Fibroblast of skin of scalp (primary cell): ENCODE results near the gene COX5A.
"Not testable (repeated sequence)": the region's sequence is repeated elsewhere in the genome, so short reads cannot be mapped to it uniquely, and the experiment has no call there.

ENCODE experiments used
- DNase-seq: peaks from one replicate; pipeline ENCODE4 v3.0.0-alpha.2; 2013

Gene COX5A

DNA sequence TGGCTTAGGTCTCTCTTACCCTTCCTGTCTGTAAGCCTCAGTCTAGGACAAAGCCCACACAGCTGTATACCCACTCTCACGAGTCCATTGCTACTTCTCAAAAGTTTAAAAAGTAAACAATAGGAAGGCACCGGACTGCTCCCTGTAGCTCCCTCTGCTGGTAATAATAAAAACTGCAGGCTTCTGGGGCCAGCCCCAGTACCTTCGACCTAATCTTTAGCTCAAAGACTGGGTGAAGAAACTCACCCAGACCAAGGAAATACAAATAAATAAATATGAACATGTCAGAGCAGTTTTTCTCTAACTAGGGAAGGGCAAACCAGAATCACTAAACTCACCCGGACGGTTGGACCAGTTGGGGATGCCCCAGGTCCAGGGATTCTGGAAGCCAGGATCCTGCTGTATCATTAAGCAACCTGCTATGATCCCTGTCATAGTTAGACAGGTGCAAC, 36.2 kb downstream of the COX5A start:
- peak; percentile 51 for DNase-seq

DNA sequence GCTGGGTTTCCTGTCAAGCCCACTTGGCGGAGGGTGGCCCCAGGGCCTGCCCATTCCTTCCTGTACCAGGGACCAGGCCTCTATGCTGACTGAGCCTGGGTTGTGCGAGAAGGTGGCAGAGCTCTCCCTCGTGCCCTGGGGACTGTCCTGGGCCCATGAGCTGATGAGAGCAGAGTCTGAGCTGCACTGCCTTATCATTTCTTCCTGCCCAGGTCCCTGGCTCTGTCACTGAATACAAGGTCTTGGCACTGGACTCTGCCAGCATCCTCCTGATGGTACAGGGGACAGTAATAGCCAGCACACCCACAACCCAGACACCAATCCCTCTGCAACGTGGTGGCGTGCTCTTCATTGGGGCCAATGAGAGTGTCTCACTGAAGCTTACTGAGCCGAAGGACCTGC, 40.6 kb downstream of the COX5A start:
- no peak for DNase-seq

DNA sequence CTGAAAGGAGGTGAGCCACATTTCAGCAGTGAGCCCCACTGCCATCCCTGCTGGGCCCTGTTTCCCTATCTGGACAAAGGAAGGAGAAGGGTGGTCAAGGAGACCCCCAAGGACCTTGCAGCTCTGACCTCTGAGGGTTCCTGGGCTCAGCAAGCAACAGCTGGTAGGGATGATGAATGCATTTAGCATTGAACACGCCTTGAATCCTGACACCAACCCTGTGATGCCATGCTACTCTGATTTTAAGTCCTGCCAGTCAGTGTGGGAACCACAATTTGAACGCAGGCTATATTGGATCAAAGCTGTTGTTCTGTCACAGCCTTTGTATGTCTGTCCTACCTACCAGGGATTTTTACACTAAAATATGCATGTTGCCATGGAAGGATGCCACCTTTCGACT, 41.6 kb downstream of the COX5A start:
- no peak for DNase-seq

DNA sequence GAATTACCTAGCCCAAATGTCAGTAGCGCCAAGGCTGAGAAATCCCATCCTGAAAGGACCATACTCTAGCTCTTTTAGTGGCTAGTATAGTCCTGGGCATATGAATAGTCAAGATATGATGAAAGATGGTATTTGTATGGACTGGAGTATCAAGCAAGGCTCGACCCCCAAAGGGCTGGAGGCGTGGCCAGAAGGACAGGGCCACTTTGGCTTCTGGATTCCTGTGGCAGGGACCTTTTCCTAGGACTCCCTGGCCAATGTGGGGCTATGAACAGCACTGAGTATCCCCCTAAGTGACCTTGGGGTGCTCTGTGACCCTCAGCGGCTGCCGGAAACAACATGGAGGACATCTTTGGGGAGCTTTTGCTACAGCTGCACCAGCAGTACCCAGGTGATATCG, 42.0 kb downstream of the COX5A start:
- no peak for DNase-seq

DNA sequence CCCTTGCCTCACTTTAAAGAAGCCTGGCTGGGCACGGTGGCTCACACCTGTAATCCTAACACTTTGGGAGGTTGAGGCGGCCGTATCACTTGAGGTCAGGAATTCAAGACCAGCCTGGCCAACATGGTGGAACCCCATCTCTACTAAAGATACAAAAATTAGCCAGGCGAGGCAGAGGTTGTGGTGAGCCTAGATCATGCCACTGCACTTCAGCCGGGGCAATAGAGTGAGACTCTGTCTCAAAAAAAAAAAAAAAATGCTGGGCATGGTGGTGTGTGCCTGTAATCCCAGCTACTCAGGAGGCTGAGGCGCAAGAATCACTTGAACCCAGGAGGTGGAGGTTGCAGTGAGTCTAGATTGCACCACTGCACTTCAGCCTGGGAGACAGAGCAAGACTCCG, 43.5 kb downstream of the COX5A start:
- DNase-seq, result not testable (repeated sequence)

DNA sequence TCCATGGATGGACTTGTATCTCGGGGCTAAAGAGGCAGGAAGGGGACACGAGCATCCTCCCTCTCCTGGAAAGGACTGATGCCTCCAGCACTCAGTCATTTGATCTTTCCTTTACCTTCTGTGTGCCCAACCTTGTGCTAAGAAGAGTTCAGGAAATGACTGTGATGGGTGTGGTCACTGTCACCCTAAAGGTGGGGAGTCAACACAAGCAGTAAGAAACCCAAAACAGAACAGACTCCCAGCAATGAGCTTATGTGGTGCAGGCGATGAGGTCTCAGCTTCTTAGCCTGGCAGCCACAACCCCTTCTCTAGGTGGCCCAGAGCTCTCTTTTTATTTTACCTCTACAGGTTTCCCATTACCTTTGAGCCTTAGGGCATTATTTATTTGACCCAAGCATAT, 44.2 kb downstream of the COX5A start:
- no peak for DNase-seq

DNA sequence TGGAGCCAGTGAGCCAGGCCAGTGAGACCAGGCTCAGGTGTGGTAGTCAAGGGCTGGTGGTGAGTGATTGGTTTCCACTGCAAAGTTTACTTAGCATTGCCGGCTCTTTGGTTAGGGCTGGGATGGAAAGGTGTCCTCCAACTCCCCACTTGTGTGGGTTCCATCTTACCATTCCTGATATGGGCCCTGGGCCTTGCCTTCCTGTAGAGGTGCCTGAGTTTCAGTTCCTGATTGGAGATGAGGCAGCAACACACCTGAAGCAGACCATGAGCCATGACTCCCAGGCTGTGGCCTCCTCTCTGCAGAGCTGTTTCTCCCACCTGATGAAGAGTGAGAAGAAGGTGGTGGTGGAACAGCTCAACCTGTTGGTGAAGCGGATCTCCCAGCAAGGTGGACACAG, 44.9 kb downstream of the COX5A start:
- no peak for DNase-seq

DNA sequence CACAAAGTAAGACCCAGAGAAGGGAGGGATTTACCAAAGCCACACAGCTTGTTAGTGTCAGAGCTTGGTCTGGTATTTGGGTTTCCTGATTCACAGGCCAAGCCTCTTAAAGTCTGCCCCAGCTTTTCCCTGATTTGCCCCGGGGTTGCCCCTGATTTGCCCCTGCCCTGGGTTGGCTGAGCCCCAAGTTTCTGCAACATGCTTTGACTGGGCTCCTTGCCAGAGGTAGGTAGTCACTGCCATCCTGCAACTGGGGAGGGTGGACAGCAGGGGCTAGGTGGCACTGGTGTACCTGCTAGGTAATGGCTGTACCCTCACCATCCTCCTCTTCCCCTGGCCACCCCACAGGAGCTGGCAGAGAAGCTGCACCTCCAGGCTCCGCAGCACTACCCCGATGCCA, 45.6 kb downstream of the COX5A start:
- DNase-seq, result no peak

DNA sequence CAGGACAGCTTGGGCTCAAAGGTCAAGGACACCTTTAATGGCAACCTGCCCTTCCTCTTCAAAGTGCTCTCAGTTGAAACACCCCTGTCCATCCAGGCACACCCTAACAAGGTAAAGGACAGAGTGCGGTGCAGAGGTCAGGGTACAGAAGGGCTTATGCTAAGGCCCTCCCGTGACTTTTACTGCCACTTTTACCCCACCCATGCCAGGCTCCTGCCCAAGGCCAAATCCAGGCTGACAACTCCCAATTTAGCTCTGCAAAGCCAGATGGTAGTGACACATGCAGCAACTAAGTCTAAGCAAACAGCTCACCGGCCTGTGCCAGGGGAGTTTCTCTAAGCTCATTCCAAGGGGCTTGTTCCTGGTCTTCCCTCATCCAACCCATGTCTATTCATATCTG, 46.4 kb downstream of the COX5A start:
- no peak for DNase-seq

DNA sequence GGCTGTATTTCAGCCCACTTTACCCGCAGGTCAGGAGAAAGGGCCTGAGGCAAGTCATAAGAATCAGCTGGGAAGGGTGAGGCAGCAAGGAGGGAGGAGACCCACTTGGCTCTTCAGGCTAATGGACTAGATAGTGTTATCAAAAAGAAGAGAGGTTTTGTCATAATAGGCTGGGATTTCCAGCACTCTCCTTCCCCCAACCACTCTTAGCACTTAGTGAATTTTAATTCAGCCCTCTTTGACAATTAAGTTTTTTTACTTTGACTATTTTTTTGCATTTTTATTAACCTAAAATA, 47.3 kb downstream of the COX5A start:
- DNase-seq, result no peak

DNA sequence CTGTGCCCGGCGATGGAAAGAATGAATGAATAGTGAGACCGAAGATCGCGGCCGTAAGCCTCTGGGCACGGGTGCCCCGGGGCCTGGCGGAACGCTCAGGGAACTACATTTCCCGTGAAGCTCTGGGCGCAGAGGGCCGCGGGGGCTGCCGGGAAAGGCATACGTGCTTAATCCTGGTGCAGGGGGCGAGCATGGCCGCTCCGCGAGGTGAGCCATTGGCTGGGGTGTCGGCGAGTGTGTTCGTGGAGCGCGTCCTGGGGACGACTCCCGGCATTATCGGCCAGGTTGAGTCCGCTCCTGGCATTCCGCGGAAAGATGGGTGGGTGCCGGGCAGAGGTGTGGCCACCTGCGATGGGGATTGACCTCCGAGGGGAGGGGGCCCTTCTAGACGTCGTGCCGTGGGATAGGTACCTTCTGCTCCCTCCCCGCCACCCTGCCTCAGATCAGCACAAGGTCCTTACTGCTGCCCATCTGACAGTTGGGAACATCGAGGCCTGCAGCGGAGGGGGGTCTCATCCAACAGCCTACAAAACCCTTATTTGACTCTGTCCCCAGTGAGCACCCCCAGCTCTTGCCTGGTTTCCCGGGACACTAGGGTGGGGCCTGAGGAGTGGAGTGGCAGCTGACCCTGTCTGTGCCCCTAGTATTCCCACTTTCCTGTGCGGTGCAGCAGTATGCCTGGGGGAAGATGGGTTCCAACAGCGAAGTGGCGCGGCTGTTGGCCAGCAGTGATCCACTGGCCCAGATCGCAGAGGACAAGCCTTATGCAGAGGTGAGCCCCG, 47.8 kb downstream of the COX5A start, which contains the start of gene MPI:
Gene MPI (plus strand): TSS at position 160 of the 782 bp plus-strand sequence. CDS start 32 bp downstream, at position 192.
- DNase-seq, result peak; percentile 81

DNA sequence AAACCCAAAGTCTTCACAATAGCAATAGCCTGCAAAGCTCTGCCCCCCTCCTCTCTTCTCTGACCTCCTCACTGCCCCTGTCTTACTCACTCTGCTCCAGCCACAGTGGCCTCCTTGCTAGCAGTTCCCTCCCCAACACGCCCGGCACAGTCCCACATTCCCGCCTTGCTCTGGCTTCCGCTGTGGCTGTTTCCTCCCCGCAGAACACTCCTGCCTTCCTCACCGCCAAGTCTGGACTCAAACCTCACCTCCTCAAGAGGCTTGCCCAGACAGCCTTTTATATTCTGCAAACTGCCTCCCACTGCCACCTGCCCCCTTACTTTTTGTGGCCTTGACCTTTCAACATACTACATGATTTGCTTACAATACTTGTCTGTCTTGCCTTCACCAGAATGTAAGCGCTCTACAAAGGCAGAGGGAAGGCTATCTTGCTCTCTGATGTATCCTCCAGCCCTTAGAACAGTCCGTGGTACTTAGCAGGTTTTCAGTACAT, 48.4 kb downstream of the COX5A start:
- DNase-seq, result peak; percentile 50

DNA sequence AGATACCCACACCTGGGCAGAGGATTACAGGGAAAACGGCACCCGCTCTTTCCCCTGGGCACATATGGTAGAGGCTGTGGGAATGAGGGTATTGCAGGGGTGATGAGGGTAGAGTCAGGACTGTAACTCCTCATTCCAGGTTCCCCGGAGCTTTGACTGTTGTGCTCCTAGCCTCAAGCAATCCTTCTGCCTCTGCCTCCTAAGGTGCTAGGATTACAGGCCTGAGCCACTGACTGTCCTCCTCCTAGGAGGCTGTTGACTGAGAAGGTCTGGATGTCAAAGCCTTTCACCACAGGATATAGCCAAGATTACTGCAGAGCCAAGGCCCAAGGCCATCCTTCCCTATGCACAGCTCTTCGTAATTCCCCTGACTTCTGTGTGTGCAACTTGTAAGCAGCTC, 49.2 kb downstream of the COX5A start:
- DNase-seq, result no peak

DNA sequence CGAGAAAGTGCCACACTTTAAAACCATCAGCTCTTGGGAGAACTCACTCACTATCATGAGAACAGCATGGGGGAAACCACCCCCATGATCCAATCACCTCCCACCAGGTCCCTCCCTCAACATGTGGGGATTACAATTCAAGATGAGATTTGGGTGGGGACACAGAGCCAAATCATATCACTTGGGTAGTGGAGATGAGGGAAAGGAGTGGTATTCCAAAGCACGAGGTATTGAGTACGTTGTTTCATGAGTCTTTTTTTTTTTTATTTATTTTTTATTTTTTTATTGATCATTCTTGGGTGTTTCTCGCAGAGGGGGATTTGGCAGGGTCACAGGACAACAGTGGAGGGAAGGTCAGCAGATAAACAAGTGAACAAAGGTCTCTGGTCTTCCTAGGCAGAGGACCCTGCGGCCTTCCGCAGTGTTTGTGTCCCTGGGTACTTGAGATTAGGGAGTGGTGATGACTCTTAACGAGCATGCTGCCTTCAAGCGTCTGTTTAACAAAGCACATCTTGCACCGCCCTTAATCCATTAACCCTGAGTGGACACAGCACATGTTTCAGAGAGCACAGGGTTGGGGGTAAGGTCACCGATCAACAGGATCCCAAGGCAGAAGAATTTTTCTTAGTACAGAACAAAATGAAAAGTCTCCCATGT, 50.2 kb downstream of the COX5A start:
- DNase-seq, result not testable (repeated sequence)

DNA sequence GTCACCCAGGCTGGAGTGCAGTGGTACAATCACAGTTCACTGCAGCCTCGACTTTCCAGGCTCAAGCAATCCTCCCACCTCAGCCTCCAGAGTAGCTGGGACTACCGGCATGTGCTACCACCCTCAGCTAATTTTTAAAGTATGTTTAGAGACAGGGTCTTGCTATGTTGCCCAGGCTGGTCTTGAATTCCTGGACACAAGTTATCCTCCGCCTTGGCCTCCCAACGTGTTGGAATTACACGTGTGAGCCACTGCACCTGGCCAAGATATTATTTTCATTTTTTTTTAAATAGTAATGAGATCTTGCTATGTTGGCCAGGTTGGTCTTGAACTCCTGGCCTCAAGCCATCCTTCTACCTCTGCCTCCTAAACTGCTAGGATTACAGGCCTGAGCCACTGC, 52.4 kb downstream of the COX5A start:
- no peak for DNase-seq

DNA sequence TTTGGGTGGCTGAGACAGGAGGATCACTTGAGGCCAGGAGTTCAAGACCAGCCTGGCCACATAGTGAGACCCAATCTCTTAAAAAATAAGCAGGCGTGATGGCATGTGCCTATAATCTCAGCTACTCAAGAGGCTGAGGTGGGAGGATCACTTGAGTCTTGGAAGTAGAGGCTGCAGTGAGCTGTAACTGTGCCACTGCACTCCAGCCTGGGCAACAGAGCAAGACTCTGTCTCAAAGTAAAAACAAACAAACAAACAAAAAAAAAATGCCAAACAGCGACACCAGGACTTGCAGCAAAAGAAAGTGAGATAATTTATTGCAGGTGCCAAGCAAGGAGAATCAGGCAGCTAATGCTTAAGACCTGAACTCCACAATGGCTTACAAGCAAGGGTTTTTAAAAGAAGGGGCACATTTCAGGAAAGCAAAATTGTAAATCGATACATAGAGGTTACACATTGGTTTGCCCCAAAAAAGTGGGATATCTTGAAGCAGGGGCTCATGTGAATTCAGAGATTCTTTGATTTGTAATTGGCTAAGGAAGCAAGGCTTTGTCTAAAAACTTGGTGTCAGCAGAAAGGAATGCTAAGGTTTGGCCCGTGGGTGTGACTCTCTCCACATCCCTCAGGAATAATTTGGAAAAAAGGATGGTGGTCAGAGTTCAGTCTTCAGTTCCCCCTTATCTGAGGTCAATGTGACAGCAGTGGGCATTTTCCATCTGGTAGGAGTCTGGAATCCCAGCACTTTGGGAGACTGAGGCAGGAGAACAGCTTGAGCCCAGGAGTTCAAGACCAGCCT, 53.2 kb downstream of the COX5A start:
- DNase-seq, result peak; percentile 16

DNA sequence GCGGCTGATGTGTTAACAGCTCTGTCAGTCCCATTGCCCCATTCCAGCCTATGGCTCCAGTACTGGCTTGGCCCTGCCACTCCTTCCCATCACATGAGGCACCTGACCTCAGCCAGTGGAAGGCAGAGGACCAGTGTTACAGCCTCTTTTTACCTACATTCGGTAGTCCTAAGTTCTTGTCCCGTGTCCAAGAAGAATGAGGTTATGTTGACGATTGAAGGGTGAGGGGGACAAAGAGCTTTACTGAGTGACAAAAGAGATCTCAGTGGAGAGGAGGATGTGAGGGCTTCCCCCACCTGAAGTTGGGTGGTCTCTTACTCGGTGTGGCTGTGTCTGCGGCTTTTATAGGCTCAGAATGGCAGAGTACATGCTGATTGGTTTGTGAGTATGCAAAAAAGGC, 55.3 kb downstream of the COX5A start:
- DNase-seq, result no peak

DNA sequence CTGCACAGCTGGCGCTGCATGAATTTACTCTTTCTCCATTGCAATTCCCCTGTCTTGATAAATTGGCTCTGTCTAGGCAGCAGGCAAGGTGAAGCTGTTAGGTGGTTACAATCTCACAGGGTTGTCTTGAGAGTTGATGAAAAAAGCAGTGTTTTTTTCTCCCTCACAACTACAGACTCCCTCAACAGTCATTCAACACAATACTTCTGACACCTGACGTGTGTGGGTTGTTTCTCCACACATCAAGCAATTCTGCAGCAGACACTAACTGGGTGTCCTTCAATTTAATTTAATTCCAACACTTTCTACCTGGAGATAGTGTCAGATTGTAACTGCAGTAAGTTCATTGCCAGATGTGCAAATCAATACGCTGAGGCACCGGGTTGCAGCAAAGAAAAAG, 59.6 kb downstream of the COX5A start:
- DNase-seq, result no peak

DNA sequence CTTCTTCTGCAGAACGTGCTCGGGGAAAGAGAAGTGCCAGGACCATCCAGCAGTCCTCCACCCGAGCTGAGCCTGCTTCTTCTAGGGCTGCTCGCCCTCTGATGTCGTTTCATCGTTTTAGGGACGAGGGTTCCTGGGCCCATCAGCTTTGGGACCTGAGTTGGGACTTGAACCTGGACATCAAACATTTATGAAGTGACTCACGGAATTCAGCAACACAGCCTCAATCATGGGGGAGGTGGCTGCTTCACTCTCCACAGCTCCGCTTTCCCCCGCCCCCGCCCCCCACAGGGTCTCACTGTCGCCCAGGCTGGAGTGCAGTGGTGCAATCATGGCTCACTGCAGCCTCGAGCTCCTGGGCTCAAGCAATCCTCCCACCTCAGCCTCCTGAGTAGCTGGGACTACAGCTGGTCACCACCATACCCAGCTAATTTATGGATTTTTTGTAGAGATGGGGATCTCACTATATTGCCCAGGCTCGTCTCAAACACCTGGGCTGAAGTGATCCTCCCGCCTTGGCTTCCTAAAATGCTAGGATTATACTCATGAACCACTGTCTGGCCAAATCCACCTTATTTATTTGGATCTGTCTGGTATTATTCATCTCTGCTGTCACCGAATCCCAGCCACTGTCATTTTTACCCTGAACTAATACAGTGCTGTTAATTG, 64.0 kb downstream of the COX5A start:
- peak; percentile 55 for DNase-seq

DNA sequence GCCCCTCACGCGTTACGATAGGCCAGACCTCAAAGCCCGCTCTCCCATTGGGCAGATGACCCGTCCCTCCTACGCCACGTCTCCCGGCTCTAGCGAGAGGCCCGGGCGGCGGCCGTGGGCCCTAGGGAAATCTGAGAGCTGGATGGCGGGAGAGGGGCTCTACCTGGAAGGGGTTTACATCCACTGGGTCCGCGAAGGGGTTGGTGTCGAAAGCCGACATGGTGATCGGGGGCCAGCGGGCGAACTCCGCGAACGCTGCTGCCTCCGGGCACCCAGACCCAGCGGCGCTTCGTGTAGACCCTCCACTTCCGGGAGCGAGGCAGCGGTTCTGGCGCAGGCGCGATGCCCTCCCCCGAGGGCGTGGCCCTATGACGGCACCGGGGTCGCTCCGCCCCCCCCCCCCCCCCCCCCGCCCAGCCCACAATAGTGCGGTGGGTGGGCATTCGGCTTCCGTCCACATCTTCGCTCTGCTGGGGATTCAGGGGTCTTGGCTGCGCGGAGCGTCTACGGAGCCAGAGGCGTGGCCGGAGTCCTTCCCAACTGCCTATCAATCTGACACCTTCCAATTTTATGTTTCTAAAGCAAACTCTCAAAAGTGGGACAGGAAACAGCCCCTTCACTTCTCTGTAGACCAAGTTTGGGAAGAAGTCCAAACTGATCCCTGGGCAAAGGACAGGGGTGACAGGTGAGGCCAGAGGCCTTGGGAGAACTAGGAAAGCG, 64.7 kb downstream of the COX5A start, which contains the start of gene SCAMP2:
Gene SCAMP2 (minus strand): TSS at position 330 of the 720 bp plus-strand sequence. CDS start 110 bp downstream, at position 220.
- DNase-seq, result peak; percentile 95

DNA sequence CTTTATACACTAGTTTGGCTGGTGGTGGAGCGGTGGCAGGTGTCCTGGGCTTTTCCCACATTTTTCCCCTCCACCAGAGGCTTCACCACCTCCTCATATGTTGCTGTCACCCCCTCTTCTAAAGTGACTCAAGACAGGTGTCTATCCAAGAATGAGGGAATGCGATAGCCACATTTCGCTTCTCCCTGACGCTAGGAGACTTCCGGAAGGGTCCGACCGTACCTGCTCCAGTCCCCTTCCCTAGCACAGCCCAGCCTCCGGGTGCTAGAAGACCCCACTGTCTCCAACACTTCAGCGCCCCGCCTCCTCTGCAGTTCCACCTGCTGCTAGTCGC, 65.2 kb downstream of the COX5A start:
- DNase-seq, result no peak
